ENCODE measurements around the gene MYRF. TPM values are rescaled to one million over a fixed set of nuclear protein-coding genes. Genes with fewer than 3 reads are reported as not detected.

Gene MYRF
- total RNA-seq, 1 experiment from 2014 or later, result 91.4 TPM

GRCh38 chr11:61761440-61762222, 9.2 kb downstream of the MYRF start:
- intact Hi-C loops (cut with micrococcal nuclease; ENCODE audit: unreplicated experiment), result no loop called here
- no peak overlapping the region for H3K27ac Mint-ChIP-seq (ENCODE audit: unreplicated experiment)
- CTCF ChIA-PET, result no interaction called here
- H3K4me3 Mint-ChIP-seq (ENCODE audit: low read depth, unreplicated experiment), result no peak overlapping the region
- H3K9me3 Mint-ChIP-seq (ENCODE audit: low read depth, unreplicated experiment), result no peaks in the 10 kb centered on the region
- no peak for DNase-seq
- TF ChIP-seq CTCF (IDR thresholded peaks at IDR 0.05; ENCODE audit: unreplicated experiment), result no peak
- peaks cover 22% of the 10 kb centered on the region for H3K36me3 Mint-ChIP-seq (ENCODE audit: insufficient read depth, unreplicated experiment)
- no peaks in the 10 kb centered on the region for H3K27me3 Mint-ChIP-seq (ENCODE audit: unreplicated experiment)
- no TSS peak for BruUV-seq (replicated peaks)
- peaks cover 46% of the 10 kb centered on the region for H3K4me1 Mint-ChIP-seq (ENCODE audit: low read depth, unreplicated experiment)

GRCh38 chr11:61762223-61762615, 9.8 kb downstream of the MYRF start:
- TF ChIP-seq CTCF (IDR thresholded peaks at IDR 0.05; ENCODE audit: unreplicated experiment), result no peak
- intact Hi-C loops (cut with micrococcal nuclease; ENCODE audit: unreplicated experiment), result no loop called here
- CTCF ChIA-PET, result no interaction called here
- no peak for DNase-seq
- H3K27ac Mint-ChIP-seq (ENCODE audit: unreplicated experiment), result no peak overlapping the region
- H3K4me3 Mint-ChIP-seq (ENCODE audit: low read depth, unreplicated experiment), result no peak overlapping the region
- H3K36me3 Mint-ChIP-seq (ENCODE audit: insufficient read depth, unreplicated experiment), result peaks cover 19% of the 10 kb centered on the region
- no peaks in the 10 kb centered on the region for H3K27me3 Mint-ChIP-seq (ENCODE audit: unreplicated experiment)
- no peaks in the 10 kb centered on the region for H3K9me3 Mint-ChIP-seq (ENCODE audit: low read depth, unreplicated experiment)
- no TSS peak for BruUV-seq (replicated peaks)
- peaks cover 40% of the 10 kb centered on the region for H3K4me1 Mint-ChIP-seq (ENCODE audit: low read depth, unreplicated experiment)

- no peak overlapping the region for H3K27ac Mint-ChIP-seq (ENCODE audit: unreplicated experiment)
- peaks cover 17% of the 10 kb centered on the region for H3K36me3 Mint-ChIP-seq (ENCODE audit: insufficient read depth, unreplicated experiment)
- BruUV-seq (replicated peaks), result no TSS peak
- intact Hi-C loops (cut with micrococcal nuclease; ENCODE audit: unreplicated experiment), result no loop called here
- DNase-seq, result no peak
- H3K27me3 Mint-ChIP-seq (ENCODE audit: unreplicated experiment), result no peaks in the 10 kb centered on the region
- peaks cover 34% of the 10 kb centered on the region for H3K4me1 Mint-ChIP-seq (ENCODE audit: low read depth, unreplicated experiment)
- TF ChIP-seq CTCF (IDR thresholded peaks at IDR 0.05; ENCODE audit: unreplicated experiment), result no peak
- CTCF ChIA-PET, result interaction anchor here (0.6 kb wide), 1 partner anchor 20 kb away, joined by 3 read pairs; no protein-coding TSS in a partner anchor
- H3K9me3 Mint-ChIP-seq (ENCODE audit: low read depth, unreplicated experiment), result no peaks in the 10 kb centered on the region
- H3K4me3 Mint-ChIP-seq (ENCODE audit: low read depth, unreplicated experiment), result no peak overlapping the region
Observed at GRCh38 chr11:61762798-61763197, 10.4 kb downstream of the MYRF start.

GRCh38 chr11:61763930-61764605, 11.6 kb downstream of the MYRF start:
- intact Hi-C loops (cut with micrococcal nuclease; ENCODE audit: unreplicated experiment), result no loop called here
- CTCF ChIA-PET, result no interaction called here
- no peak overlapping the region for H3K4me3 Mint-ChIP-seq (ENCODE audit: low read depth, unreplicated experiment)

More at GRCh38 chr11:61763930-61764605, 11.6 kb downstream of the MYRF start:
- no peak for DNase-seq
- no TSS peak for BruUV-seq (replicated peaks)
- Mint-ChIP-seq H3K4me1 (ENCODE audit: low read depth, unreplicated experiment) (peaks cover 25% of the 10 kb centered on the region), H3K36me3 (ENCODE audit: insufficient read depth, unreplicated experiment) (peaks cover 13% of the 10 kb centered on the region), H3K27ac (ENCODE audit: unreplicated experiment) (no peak overlapping the region), H3K9me3 (ENCODE audit: low read depth, unreplicated experiment) (no peaks in the 10 kb centered on the region), H3K27me3 (ENCODE audit: unreplicated experiment) (no peaks in the 10 kb centered on the region)
- TF ChIP-seq CTCF (IDR thresholded peaks at IDR 0.05; ENCODE audit: unreplicated experiment), result no peak
